Panc1 (cell line): ENCODE measurements around the gene SH2D6.

ENCODE experiments used
- POLR2AphosphoS5 ChIP-seq: IDR thresholded peaks from 2 replicates; pipeline ENCODE4 v1.6.1; 2012; ENCODE audit warnings: mild to moderate bottlenecking, low read depth, low read length, moderate library complexity
- TCF7L2 ChIP-seq: IDR thresholded peaks from 2 replicates; pipeline ENCODE4 v1.6.1; 2011; ENCODE audit warnings: mild to moderate bottlenecking, low read depth, low read length, inconsistent platforms
- TF ChIP-seq, protein P1 (sequence below): fragments of 450-650 bp; IDR thresholded peaks from 2 replicates; pipeline ENCODE4 v1.5.1; 2017; ENCODE audit warnings: mild to moderate bottlenecking
- TF ChIP-seq, protein P2 (sequence below), 2 experiments: IDR thresholded peaks; 2 replicates each; pipeline ENCODE4 v1.6.1; 2011 to 2012; ENCODE audit warnings: low read depth in 2 of 2, control low read depth in 1 of 2, low read length in 1 of 2, mild to moderate bottlenecking in 1 of 2, moderate library complexity in 1 of 2; ENCODE audit not compliant: insufficient read depth in 1 of 2

DNA sequence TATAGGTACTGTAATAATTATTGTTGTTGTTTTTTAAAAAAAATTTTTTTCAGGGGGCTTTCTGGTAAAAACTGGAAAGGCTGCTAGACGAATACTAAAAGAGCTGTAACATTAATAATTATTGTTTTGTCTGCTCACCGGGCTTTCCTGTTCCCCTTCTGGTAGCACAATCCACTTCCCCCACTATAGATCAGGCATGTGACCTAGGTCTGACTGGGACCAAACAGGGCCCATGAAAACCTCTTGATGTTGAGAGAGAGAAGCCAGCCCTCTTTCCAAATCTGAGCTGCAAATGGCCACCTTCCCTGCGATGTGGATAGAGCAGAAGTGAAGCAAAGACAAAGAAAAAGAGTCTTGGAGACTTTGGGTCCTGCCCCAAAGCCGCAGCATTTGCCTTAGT is 23.4 kb downstream of the SH2D6 start:
- TF ChIP-seq, protein P1, sequence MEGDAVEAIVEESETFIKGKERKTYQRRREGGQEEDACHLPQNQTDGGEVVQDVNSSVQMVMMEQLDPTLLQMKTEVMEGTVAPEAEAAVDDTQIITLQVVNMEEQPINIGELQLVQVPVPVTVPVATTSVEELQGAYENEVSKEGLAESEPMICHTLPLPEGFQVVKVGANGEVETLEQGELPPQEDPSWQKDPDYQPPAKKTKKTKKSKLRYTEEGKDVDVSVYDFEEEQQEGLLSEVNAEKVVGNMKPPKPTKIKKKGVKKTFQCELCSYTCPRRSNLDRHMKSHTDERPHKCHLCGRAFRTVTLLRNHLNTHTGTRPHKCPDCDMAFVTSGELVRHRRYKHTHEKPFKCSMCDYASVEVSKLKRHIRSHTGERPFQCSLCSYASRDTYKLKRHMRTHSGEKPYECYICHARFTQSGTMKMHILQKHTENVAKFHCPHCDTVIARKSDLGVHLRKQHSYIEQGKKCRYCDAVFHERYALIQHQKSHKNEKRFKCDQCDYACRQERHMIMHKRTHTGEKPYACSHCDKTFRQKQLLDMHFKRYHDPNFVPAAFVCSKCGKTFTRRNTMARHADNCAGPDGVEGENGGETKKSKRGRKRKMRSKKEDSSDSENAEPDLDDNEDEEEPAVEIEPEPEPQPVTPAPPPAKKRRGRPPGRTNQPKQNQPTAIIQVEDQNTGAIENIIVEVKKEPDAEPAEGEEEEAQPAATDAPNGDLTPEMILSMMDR, result no peak
- TF ChIP-seq POLR2AphosphoS5 (no peak), TCF7L2 (no peak)
- TF ChIP-seq, protein P2, sequence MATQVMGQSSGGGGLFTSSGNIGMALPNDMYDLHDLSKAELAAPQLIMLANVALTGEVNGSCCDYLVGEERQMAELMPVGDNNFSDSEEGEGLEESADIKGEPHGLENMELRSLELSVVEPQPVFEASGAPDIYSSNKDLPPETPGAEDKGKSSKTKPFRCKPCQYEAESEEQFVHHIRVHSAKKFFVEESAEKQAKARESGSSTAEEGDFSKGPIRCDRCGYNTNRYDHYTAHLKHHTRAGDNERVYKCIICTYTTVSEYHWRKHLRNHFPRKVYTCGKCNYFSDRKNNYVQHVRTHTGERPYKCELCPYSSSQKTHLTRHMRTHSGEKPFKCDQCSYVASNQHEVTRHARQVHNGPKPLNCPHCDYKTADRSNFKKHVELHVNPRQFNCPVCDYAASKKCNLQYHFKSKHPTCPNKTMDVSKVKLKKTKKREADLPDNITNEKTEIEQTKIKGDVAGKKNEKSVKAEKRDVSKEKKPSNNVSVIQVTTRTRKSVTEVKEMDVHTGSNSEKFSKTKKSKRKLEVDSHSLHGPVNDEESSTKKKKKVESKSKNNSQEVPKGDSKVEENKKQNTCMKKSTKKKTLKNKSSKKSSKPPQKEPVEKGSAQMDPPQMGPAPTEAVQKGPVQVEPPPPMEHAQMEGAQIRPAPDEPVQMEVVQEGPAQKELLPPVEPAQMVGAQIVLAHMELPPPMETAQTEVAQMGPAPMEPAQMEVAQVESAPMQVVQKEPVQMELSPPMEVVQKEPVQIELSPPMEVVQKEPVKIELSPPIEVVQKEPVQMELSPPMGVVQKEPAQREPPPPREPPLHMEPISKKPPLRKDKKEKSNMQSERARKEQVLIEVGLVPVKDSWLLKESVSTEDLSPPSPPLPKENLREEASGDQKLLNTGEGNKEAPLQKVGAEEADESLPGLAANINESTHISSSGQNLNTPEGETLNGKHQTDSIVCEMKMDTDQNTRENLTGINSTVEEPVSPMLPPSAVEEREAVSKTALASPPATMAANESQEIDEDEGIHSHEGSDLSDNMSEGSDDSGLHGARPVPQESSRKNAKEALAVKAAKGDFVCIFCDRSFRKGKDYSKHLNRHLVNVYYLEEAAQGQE (IDR thresholded peaks at IDR 0.05; ENCODE audit: insufficient read depth in 1 of 2, low read depth in 2 of 2, low read length in 1 of 2), result no peak
